Gastrocnemius medialis (tissue), 4 donors: ENCODE measurements around the gene CUL4B.
"Not testable (repeated sequence)": the region's sequence is repeated elsewhere in the genome, so short reads cannot be mapped to it uniquely, and the experiment has no call there.

Experiments used
- POLR2A ChIP-seq, 2 donors: fragments of 450-650 bp; IDR thresholded peaks; one replicate each; pipeline ENCODE4 v1.6.1; 2017; ENCODE audit warnings: antibody characterized with exemption in 2 of 2, mild to moderate bottlenecking in 2 of 2, moderate library complexity in 2 of 2
- TF ChIP-seq, protein P1 (sequence below), 5 experiments: fragments of 450-650 bp in 3 of 5; fragments of 200-600 bp in 2 of 5; sonication (generic) in 2 of 5; IDR thresholded peaks in 4 of 5; conservative IDR thresholded peaks in 1 of 5; 1 replicate in 4 of 5; 2 replicates in 1 of 5; pipeline ENCODE4 v1.5.1; 2016 to 2019; ENCODE audit warnings: antibody characterized with exemption in 5 of 5, mild to moderate bottlenecking in 3 of 5, moderate library complexity in 3 of 5

GRCh38 chrX:120490119-120490518 is 70.6 kb downstream of the CUL4B start:
- TF ChIP-seq, protein P1, sequence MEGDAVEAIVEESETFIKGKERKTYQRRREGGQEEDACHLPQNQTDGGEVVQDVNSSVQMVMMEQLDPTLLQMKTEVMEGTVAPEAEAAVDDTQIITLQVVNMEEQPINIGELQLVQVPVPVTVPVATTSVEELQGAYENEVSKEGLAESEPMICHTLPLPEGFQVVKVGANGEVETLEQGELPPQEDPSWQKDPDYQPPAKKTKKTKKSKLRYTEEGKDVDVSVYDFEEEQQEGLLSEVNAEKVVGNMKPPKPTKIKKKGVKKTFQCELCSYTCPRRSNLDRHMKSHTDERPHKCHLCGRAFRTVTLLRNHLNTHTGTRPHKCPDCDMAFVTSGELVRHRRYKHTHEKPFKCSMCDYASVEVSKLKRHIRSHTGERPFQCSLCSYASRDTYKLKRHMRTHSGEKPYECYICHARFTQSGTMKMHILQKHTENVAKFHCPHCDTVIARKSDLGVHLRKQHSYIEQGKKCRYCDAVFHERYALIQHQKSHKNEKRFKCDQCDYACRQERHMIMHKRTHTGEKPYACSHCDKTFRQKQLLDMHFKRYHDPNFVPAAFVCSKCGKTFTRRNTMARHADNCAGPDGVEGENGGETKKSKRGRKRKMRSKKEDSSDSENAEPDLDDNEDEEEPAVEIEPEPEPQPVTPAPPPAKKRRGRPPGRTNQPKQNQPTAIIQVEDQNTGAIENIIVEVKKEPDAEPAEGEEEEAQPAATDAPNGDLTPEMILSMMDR (IDR thresholded peaks at IDR 0.05 in 4 of 5, conservative IDR thresholded peaks at IDR 0.05 in 1 of 5): not testable (repeated sequence)
- not testable (repeated sequence) for TF ChIP-seq POLR2A (IDR thresholded peaks at IDR 0.05)
